CD4-positive, alpha-beta memory T cell (primary cell): ENCODE results near the gene SLC2A10. TPM values are rescaled to one million over a fixed set of nuclear protein-coding genes. Genes with fewer than 3 reads are reported as not detected.

Source experiments
- CTCF ChIA-PET: fragments of 350-600 bp; sonication (Branson Sonifier 250); formaldehyde crosslinking; loops from one replicate; lab custom pipeline; 2021; ENCODE audit warnings: inconsistent platforms; ENCODE audit not compliant: partially characterized antibody; lab: Charles Lee
- POLR2A ChIA-PET: fragments of 350-600 bp; sonication (Branson Sonifier 250); formaldehyde crosslinking; loops from one replicate; lab custom pipeline; 2021; ENCODE audit not compliant: partially characterized antibody; lab: Charles Lee
- DNase-seq, 5 donors: peaks; one replicate each; pipeline versions ENCODE4 v3.0.0 to v3.0.0-alpha.2; 2020 to 2022; ENCODE audit warnings: mixed read lengths in 1 of 5
- H3K27ac ChIP-seq: one replicate; pipeline ENCODE4 v1.7.0; 2013; ENCODE audit warnings: low read depth, low read length
- H3K27me3 ChIP-seq: 2 replicates; pipeline ENCODE4 v1.7.0; 2013; ENCODE audit warnings: mild to moderate bottlenecking, low read length, moderate library complexity; ENCODE audit not compliant: insufficient read depth
- H3K36me3 ChIP-seq: 2 replicates; pipeline ENCODE4 v1.7.0; 2013; ENCODE audit warnings: mild to moderate bottlenecking, low read length, moderate library complexity; ENCODE audit not compliant: insufficient read depth
- H3K4me1 ChIP-seq: 2 replicates; pipeline ENCODE4 v1.7.0; 2013; ENCODE audit warnings: mild to moderate bottlenecking, low read length, moderate library complexity; ENCODE audit not compliant: insufficient read depth
- H3K4me3 ChIP-seq, 2 donors: one replicate each; pipeline ENCODE4 v1.7.0; 2013; ENCODE audit warnings: low read length in 2 of 2, mild to moderate bottlenecking in 1 of 2
- H3K9me3 ChIP-seq, 2 donors: one replicate each; pipeline ENCODE4 v1.7.0; 2013; ENCODE audit warnings: low read length in 2 of 2, control low read depth in 1 of 2; ENCODE audit not compliant: control insufficient read depth in 1 of 2
- H3K27ac Mint-ChIP-seq, 7 donors: one replicate each; pipeline ENCODE4 v1.8.0; 2020 to 2021; ENCODE audit warnings: mixed read lengths in 7 of 7, mild to moderate bottlenecking in 6 of 7, inconsistent platforms in 3 of 7, moderate library complexity in 3 of 7
- H3K27me3 Mint-ChIP-seq, 2 donors: one replicate each; pipeline ENCODE4 v1.8.0; 2020 to 2021; ENCODE audit warnings: mixed read lengths in 2 of 2
- H3K36me3 Mint-ChIP-seq, 2 donors: one replicate each; pipeline ENCODE4 v1.8.0; 2020 to 2021; ENCODE audit warnings: mixed read lengths in 2 of 2, inconsistent platforms in 1 of 2, mild to moderate bottlenecking in 1 of 2
- H3K4me1 Mint-ChIP-seq, 4 donors: one replicate each; pipeline ENCODE4 v1.8.0; 2020 to 2021; ENCODE audit warnings: mixed read lengths in 4 of 4, mild to moderate bottlenecking in 1 of 4
- H3K4me3 Mint-ChIP-seq, 8 donors: one replicate each; pipeline ENCODE4 v1.8.0; 2020 to 2021; ENCODE audit warnings: mixed read lengths in 8 of 8, mild to moderate bottlenecking in 7 of 8, moderate library complexity in 6 of 8, inconsistent platforms in 3 of 8
- H3K9me3 Mint-ChIP-seq, 8 donors: one replicate each; pipeline ENCODE4 v1.8.0; 2020 to 2021; ENCODE audit warnings: mixed read lengths in 8 of 8, mild to moderate bottlenecking in 5 of 8, inconsistent platforms in 3 of 8, moderate library complexity in 1 of 8
- intact Hi-C: fragments of 100-400 bp; cut with micrococcal nuclease; formaldehyde crosslinking; loops from one replicate; pipeline ENCODE4 v1.15.1; 2023
- polyA plus RNA-seq, 2 donors: library from polyadenylated mRNA; unstranded; fragments of 300-500 nt; fragmentation: Illumina TruSeq; gene quantifications; one replicate each; pipeline ENCODE4 v1.2.3, GENCODE V29; 2021
- total RNA-seq, 2 experiments: library from RNA; stranded (reverse); gene quantifications; one replicate each; pipeline ENCODE4 v1.2.3, GENCODE V29; 2021

Gene SLC2A10
- total and polyA plus RNA-seq, 4 experiments from 2014 or later, result not detected

DNA sequence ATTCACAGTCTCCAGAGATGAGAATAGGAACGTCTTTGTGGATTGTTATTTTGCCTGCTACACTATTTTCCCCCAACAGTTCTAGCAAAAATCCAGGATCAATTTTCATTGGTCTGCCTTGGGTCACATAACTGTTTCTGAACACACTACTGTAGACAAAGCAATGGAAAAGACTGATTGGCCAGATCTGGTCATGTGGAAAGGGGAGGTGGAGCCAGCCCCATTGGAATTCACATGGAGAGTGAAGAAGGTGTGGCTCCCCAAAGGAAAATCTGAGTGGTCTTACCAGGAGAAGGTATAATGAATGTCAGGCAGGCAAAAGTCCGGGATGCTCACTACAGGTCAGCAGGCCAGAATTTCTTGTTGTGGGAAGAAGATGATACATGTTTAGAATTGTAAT is 10.7 kb upstream of the SLC2A10 start:
- intact Hi-C loops, result no loop called here
- Mint-ChIP-seq H3K9me3 (peaks cover 0 to 5% (median 0%) of the 10 kb centered on the region in 8 donors), H3K4me1 (peaks cover 0 to 7% (median 4%) of the 10 kb centered on the region in 4 donors), H3K36me3 (no peaks in the 10 kb centered on the region), H3K4me3 (no peak overlapping the region), H3K27ac (peak overlapping the region in 1 of 7 donors; percentile 55), H3K27me3 (peaks cover 13 to 32% of the 10 kb centered on the region in 2 donors)
- H3K4me1 ChIP-seq, result no peaks in the 10 kb centered on the region
- no peak overlapping the region for H3K27ac ChIP-seq
- no peak overlapping the region for H3K4me3 ChIP-seq
- ChIA-PET POLR2A (no interaction called here), CTCF (interaction anchor here (1.2 to 1.7 kb wide), 2 partner anchors 14 to 16 kb away, joined by 3 read pairs; no protein-coding TSS in a partner anchor)
- DNase-seq, result no peak
- H3K36me3 ChIP-seq, result no peaks in the 10 kb centered on the region
- H3K27me3 ChIP-seq, result no peaks in the 10 kb centered on the region
- H3K9me3 ChIP-seq, result no peaks in the 10 kb centered on the region

DNA sequence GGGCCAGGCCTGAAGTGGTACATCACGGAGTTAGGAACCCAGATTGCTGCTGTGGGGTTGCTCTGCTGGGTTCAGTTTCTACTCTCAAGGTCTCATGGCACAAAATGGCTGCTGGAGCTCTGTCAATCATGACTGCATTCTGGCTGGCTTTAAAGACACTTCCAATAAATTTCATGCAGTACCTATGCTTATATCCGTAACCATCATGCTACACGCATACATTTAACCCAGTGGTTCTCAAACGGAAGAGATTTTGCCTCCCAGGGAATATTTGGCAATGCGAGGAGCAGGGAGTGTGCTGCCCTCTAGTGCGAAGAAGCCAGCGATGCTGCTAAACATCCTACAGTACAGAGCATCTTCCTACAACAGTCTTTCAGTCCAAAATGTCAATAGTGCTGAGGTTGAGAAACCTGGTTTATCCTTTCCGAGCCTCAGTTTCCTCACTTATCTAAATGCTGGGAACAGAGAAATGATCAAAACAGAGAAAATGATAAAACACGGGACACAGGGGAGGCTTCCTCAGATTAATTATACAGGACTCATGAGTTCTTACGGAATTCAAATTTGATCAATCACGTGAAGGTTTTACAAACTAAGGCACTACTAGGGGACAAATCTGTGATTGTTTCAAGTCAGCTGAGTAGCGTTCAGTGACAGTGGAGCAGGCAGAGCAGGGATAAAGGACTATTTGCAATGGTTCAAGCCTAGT is 9.6 kb upstream of the SLC2A10 start:
- CTCF ChIA-PET, result no interaction called here
- H3K27me3 Mint-ChIP-seq, result peaks cover 16 to 39% of the 10 kb centered on the region in 2 donors
- H3K9me3 Mint-ChIP-seq, result peaks cover 0 to 5% (median under 1%) of the 10 kb centered on the region in 8 donors
- H3K27me3 ChIP-seq, result no peaks in the 10 kb centered on the region
- no peaks in the 10 kb centered on the region for H3K9me3 ChIP-seq
- H3K4me3 ChIP-seq, result no peak overlapping the region
- H3K36me3 ChIP-seq, result no peaks in the 10 kb centered on the region
- no peak overlapping the region for H3K4me3 Mint-ChIP-seq
- intact Hi-C loops, result no loop called here
- H3K4me1 ChIP-seq, result no peaks in the 10 kb centered on the region
- no peaks in the 10 kb centered on the region for H3K36me3 Mint-ChIP-seq
- peaks cover 0 to under 1% (median 0%) of the 10 kb centered on the region in 4 donors for H3K4me1 Mint-ChIP-seq
- no peak for DNase-seq
- H3K27ac ChIP-seq, result no peak overlapping the region
- H3K27ac Mint-ChIP-seq, result no peak overlapping the region
- POLR2A ChIA-PET, result no interaction called here

DNA sequence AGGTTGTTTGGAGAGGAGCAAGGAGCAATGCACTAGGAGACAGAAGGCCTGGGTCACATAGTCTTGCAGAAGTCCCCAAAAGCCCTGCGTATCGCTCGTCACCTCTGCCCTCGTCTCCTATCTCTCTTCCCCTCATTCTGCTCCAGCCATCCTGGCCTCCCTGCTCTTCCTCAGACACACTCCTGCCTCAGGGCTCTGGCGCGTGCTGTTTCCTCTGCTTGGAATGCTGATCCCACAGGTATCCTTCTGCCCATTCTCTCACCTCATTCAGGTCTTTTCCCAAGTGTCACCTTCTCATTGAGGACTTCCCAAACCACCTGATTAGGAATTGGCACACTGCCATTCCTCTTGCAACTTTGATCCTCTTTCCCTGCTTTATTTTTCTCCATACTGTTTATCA is 9.0 kb upstream of the SLC2A10 start:
- Histone ChIP-seq H3K9me3 (no peaks in the 10 kb centered on the region), H3K4me3 (no peak overlapping the region), H3K4me1 (no peaks in the 10 kb centered on the region), H3K36me3 (no peaks in the 10 kb centered on the region), H3K27ac (no peak overlapping the region), H3K27me3 (no peaks in the 10 kb centered on the region)
- DNase-seq, result no peak
- intact Hi-C loops, result no loop called here
- H3K4me3 Mint-ChIP-seq, result peak overlapping the region in 1 of 8 donors; percentile 53
- H3K27ac Mint-ChIP-seq, result no peak overlapping the region
- peaks cover 0 to 5% (median 2%) of the 10 kb centered on the region in 8 donors for H3K9me3 Mint-ChIP-seq
- no peaks in the 10 kb centered on the region for H3K4me1 Mint-ChIP-seq
- peaks cover 16 to 44% of the 10 kb centered on the region in 2 donors for H3K27me3 Mint-ChIP-seq
- ChIA-PET POLR2A (no interaction called here), CTCF (no interaction called here)
- no peaks in the 10 kb centered on the region for H3K36me3 Mint-ChIP-seq

DNA sequence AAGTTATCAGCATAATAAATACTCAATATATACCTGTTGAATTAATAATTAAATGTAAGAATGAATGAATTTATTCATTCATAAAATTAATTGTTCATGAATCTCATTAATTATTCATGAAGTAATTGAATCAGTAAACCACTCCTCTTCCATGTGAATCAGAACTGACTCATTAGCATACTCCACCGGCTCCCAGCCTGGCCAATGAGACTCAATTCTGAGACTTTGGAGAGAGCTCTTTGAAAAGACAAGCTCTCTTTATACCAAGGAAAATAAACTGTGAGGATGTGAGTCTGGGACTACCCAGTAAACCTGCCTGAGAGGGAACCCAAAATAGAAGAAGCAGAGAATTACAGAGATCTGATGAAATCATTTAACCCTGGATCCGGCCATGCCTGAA is 8.4 kb upstream of the SLC2A10 start:
- no peak overlapping the region for H3K4me3 ChIP-seq
- POLR2A ChIA-PET, result no interaction called here
- Mint-ChIP-seq H3K4me1 (no peaks in the 10 kb centered on the region), H3K27ac (peak overlapping the region in 1 of 7 donors; percentile 59), H3K36me3 (no peaks in the 10 kb centered on the region), H3K27me3 (peaks cover 16 to 43% of the 10 kb centered on the region in 2 donors), H3K9me3 (peaks cover 0 to 6% (median 3%) of the 10 kb centered on the region in 8 donors), H3K4me3 (no peak overlapping the region)
- H3K36me3 ChIP-seq, result no peaks in the 10 kb centered on the region
- CTCF ChIA-PET, result interaction anchor here (1.0 kb wide), 1 partner anchor 21 kb away, joined by 3 read pairs; no protein-coding TSS in a partner anchor
- no peaks in the 10 kb centered on the region for H3K27me3 ChIP-seq
- H3K4me1 ChIP-seq, result no peaks in the 10 kb centered on the region
- intact Hi-C loops, result no loop called here
- no peak for DNase-seq
- no peak overlapping the region for H3K27ac ChIP-seq
- no peaks in the 10 kb centered on the region for H3K9me3 ChIP-seq

DNA sequence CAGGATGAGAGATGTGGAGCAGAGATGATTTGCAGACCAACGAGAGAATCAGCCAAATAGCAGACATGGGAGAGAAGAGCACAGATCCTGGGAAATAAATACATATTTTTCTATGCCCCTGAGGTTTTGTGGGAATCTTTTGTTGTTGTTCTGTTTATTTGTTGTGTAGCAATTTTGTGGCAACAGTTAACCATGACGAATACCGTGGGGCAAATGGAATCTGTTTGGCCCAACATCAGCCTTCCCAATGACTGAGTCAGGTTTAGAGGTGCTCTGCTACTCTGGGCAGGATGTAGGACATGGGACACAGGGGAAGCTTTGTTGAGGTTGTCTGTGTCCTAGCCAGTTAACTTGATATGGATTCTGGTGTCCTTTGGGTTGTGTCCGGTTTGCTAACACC is 7.9 kb upstream of the SLC2A10 start:
- H3K4me3 Mint-ChIP-seq, result no peak overlapping the region
- peaks cover 0 to 2% of the 10 kb centered on the region in 2 donors for H3K36me3 Mint-ChIP-seq
- intact Hi-C loops, result no loop called here
- H3K9me3 Mint-ChIP-seq, result peaks cover 0 to 11% (median 6%) of the 10 kb centered on the region in 8 donors
- Histone ChIP-seq H3K27me3 (no peaks in the 10 kb centered on the region), H3K9me3 (no peaks in the 10 kb centered on the region), H3K36me3 (no peaks in the 10 kb centered on the region), H3K4me3 (no peak overlapping the region), H3K27ac (no peak overlapping the region), H3K4me1 (no peaks in the 10 kb centered on the region)
- no peak overlapping the region for H3K27ac Mint-ChIP-seq
- H3K27me3 Mint-ChIP-seq, result peaks cover 16 to 45% of the 10 kb centered on the region in 2 donors
- no peaks in the 10 kb centered on the region for H3K4me1 Mint-ChIP-seq
- POLR2A ChIA-PET, result interaction anchor here (0.6 kb wide), 1 partner anchor 323 kb away, joined by 3 read pairs; no protein-coding TSS in a partner anchor
- CTCF ChIA-PET, result interaction anchor here (1.0 kb wide), 1 partner anchor 21 kb away, joined by 3 read pairs; no protein-coding TSS in a partner anchor
- DNase-seq, result no peak

DNA sequence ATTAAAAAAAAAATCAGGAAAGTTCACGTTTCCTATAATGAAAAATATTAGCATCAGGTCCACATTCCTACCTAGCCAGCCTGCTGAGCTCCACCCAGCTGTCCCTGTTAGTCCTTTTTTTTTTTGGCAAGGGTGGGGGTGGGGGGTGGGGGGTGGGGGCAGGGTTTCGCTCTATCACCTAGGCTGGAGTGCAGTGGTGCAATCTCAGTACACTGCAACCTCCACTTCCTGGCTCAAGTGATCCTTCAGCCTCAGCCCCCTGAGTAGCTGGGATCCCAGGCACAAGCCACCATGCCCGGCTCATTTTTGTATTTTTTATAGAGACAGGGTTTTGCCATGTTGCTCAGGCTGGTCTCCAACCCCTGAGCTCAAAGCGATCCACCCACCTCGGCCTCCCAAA is 7.5 kb upstream of the SLC2A10 start:
- CTCF ChIA-PET, result interaction anchor here (1.0 kb wide), 1 partner anchor 22 kb away, joined by 3 read pairs; no protein-coding TSS in a partner anchor
- H3K9me3 Mint-ChIP-seq, result peaks cover 0 to 15% (median 8%) of the 10 kb centered on the region in 8 donors
- peaks cover 16 to 49% of the 10 kb centered on the region in 2 donors for H3K27me3 Mint-ChIP-seq
- POLR2A ChIA-PET, result interaction anchor here (0.6 kb wide), 1 partner anchor 323 kb away, joined by 3 read pairs; no protein-coding TSS in a partner anchor
- Histone ChIP-seq H3K4me3 (no peak overlapping the region), H3K36me3 (no peaks in the 10 kb centered on the region), H3K9me3 (no peaks in the 10 kb centered on the region), H3K4me1 (no peaks in the 10 kb centered on the region), H3K27me3 (peaks cover 3% of the 10 kb centered on the region), H3K27ac (no peak overlapping the region)
- peaks cover 0 to 2% of the 10 kb centered on the region in 2 donors for H3K36me3 Mint-ChIP-seq
- DNase-seq, result no peak
- no peaks in the 10 kb centered on the region for H3K4me1 Mint-ChIP-seq
- no peak overlapping the region for H3K4me3 Mint-ChIP-seq
- H3K27ac Mint-ChIP-seq, result no peak overlapping the region
- intact Hi-C loops, result no loop called here

DNA sequence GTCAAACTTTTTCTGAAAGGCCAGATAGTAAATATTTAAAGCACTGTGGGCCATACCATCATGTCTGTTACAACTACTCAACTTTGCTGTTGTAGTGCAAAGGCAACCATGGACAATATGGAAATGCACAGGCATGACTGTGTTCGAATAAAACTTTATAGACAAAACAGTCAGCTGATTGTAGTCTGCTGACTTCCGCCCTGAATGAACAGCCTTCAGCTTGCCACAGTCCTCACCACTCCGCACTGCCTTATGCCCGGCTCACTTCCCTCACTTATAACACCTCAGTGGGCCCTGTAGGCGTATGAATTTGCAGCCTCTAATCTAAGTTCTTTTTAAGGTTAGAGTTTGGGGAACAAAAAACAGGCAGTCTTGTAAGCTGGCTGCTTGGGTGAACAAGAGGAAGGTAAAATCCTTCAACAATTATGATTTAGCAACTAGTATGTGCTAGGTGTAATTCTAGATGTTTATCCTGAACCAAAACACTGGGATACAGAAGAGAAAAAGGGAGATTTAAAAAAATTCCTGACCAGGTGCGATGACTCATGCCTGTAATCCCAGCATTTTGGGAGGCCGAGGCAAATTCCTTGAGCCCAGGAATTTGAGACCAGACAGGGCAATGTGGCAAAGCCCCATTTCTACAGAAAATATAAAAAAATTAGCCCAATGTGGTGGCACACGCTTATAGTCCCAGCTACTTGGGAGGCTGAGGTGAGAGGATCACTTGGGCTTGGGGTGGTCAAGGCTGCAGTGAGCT is 6.8 kb upstream of the SLC2A10 start:
- no peaks in the 10 kb centered on the region for H3K9me3 ChIP-seq
- H3K27ac Mint-ChIP-seq, result no peak overlapping the region
- H3K4me3 ChIP-seq, result no peak overlapping the region
- no peak overlapping the region for H3K4me3 Mint-ChIP-seq
- peaks cover 16 to 52% of the 10 kb centered on the region in 2 donors for H3K27me3 Mint-ChIP-seq
- H3K9me3 Mint-ChIP-seq, result peaks cover 0 to 21% (median 8%) of the 10 kb centered on the region in 8 donors
- intact Hi-C loops, result no loop called here
- ChIA-PET CTCF (no interaction called here), POLR2A (interaction anchor here (0.6 kb wide), 1 partner anchor 324 kb away, joined by 3 read pairs; no protein-coding TSS in a partner anchor)
- peaks cover 0 to 2% of the 10 kb centered on the region in 2 donors for H3K36me3 Mint-ChIP-seq
- H3K36me3 ChIP-seq, result no peaks in the 10 kb centered on the region
- peaks cover 9% of the 10 kb centered on the region for H3K27me3 ChIP-seq
- H3K4me1 Mint-ChIP-seq, result no peaks in the 10 kb centered on the region
- no peak for DNase-seq
- H3K4me1 ChIP-seq, result no peaks in the 10 kb centered on the region
- H3K27ac ChIP-seq, result no peak overlapping the region
